ENCODE data around the gene POLE.

GRCh38 chr12:132649226-132649945, 37.8 kb downstream of the POLE start:
- TF ChIP-seq CTCF (IDR thresholded peaks at IDR 0.05): no peak
- no peak for TF ChIP-seq POLR2A (IDR thresholded peaks at IDR 0.05)

Data from thyroid gland (tissue), 4 donors.